NOMO-1 treated with dmso at 0.1 percent for 144 hours (cell line): ENCODE results near the gene TNFRSF21.
"Not testable (repeated sequence)": the region's sequence is repeated elsewhere in the genome, so short reads cannot be mapped to it uniquely, and the experiment has no call there.

Source experiments
- DNase-seq: peaks from one replicate; lab custom pipeline; 2025; ENCODE audit not compliant: unreplicated experiment; lab: John Stamatoyannopoulos, UW

TNFRSF21 gene

DNA sequence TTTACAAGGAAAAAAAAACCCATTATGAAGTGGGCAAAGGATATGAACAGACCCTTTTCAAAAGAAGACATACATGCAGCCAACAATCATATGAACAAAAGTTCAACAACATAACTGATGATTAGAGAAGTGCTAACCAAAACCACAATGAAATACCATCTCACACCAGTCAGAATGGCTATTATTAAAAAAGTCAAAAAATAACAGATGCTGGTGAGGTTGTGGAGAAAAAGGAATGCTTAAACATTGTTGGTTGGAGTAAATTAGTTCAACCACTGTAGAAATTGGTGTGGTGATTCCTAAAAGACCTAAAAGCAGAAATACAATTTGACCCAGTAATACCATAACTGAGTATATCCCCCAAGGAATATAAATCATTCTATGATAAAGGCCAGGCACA is 86.5 kb downstream of the TNFRSF21 start:
- not testable (repeated sequence) for DNase-seq

- DNase-seq: no peak
Observed at GRCh38 chr6:47221565-47221964, 88.1 kb downstream of the TNFRSF21 start.

- DNase-seq: no peak
Observed at GRCh38 chr6:47209632-47210031, 100.1 kb downstream of the TNFRSF21 start.

DNA sequence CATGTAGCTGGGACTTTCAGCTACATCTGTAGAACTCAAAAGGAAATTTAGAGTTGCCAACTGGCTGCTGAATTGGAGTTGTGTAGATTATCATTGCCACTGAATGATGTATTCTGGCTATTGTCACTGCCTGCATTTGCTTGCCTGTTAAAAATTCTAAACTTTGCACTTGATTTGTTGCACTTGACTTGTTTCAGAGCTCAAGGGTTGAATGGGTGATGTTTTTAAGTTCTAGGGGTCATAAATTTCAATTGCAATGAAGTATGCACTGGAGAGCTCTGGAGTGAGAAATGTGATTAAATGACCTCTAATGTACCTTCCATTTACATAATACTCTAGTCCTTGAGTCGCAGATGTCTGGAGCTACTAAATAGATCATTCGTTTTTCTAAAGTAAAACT is 102.4 kb downstream of the TNFRSF21 start:
- DNase-seq: no peak

- no peak for DNase-seq
Observed at GRCh38 chr6:47206626-47207025, 103.1 kb downstream of the TNFRSF21 start.

- DNase-seq: no peak
Observed at GRCh38 chr6:47203938-47204611, 105.6 kb downstream of the TNFRSF21 start.

- peak; percentile 17 for DNase-seq
Observed at GRCh38 chr6:47203266-47203937, 106.3 kb downstream of the TNFRSF21 start.

DNA sequence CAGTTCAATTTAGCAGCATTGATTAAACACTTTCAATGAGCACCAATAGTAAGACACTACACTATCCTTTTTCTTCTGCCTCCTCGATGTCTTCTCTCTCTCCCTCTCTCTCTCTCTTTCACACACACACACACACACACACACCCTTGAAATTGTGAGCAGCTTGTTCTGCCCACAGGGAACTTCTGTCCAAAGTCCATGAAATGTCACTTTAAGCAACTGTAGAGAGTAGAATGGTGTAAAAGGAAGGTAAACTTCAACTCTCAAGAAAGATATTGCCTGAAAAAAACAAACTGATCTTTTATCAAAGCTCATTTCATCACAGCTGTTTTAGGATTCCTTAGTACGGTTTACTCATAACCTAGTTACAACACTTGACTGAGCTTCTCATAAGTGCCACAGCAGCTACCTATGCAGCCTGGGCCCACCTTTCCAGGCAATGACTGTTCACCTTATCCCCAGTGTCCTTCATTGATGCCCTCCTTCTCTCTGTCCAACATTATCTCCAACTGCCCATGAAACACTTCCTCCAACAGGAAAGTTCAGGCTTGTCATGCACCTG is 107.0 kb downstream of the TNFRSF21 start:
- no peak for DNase-seq

- no peak for DNase-seq
Observed at GRCh38 chr6:47200536-47201334, 109.0 kb downstream of the TNFRSF21 start.

DNA sequence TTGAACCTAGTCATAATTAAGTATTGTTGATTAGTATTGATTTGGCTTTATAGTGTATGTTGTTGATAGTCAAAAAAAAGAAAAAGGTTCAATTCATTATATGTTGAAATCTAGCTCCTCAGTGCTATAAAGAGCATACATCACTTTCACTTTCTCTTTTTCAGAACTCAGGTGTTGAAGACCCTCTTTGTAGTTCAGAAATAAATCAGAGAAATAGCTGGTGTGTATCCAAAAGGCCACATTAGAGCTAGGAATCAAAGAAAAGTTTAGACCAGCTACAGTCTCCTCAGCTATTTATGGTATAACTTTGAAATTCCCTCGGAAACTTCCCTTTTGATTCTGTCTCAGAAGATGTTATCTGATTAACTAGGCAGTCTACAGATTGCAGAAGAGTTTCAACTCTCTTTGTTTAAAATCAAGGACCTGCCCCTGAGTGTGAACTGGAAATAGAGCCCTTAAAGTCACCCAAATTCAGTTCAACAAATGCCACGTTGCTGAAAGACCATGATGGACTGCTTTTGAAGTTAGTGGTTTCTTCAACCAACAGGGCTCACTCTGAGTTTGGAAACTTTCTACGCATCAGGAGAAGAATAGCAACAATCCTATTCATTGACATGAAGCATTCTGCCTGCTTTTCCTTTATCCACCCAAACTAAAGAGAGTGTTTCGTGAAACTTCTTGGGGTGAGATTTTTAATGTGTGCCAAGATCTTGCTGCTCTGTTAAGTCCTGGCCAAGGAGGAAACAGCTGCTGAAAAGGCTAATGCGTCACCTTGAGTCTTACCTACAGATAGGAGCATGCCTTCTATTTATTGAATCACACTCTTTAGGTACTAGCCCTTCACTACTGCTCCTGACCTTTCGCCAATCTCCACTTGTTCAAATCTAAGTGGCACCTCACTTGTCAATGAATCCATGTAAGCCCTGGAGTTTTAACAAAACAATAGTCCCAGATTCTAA is 111.7 kb downstream of the TNFRSF21 start:
- DNase-seq: no peak

DNA sequence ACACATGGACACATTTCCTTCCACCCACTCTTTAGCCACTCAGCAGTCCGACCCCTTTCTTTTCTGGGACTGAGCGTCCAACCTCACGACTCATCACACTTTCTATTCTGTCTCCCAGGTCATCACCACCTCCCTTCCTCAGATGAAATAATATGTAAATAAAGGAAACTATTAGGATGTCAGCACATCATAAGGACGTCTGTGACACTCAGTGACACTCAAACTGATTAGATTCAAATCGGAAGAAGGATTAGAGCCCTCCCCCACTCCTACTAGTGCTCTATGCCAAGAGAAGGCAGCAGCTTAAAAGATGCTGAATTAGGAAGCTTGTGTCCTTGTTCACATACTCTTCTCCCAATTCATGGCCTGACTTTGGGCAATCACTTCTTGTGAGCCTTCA is 113.6 kb downstream of the TNFRSF21 start:
- no peak for DNase-seq

DNA sequence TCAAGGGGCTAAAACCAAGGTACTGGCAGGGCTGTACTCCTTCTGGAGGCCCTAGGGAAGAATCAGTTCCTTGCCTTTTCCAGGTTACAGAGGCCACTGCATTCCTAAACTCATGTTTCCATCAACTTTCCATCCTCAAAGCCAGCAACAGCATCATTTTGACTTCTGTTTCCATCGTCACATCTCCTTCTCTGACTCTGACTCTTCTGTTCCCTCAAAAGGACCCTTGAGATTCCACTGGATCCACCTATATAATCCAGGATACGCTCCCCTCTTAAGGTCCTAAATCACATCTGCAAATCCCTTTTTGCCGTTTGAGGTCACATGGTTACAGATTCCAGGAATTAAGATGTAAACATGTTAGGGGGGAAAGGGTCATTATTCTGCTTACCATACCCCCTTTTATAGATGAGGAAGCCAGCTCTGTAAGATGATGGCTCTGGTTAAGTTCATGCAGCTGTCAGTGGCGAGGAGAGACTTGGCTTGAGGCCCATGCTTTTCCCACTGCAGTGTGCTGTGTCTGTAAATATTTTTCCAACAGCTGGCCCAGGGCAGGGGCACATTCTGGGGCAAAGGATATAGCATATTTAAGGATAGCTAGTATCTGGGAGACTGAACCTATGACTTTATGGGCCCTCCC is 114.6 kb downstream of the TNFRSF21 start:
- no peak for DNase-seq

DNA sequence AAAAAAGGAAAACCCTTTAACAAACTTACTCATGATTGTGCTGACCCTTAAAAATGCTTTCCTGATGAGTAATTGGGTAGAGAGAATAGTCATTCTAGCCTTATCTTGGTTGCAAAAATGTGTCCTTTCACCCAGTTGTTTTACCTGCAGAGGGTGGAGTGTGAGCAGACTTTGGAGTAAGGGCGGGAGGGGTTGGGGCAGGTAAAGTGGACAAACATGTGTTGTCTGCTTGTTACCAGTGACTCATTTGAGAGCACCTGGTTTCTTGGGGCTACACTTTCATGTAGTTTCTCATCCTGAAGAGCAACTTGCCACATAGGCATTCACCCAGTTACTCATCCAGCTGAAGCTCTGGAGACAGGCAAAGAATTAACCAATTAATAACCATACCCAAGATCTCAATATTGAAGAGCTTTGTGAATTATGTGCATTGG is 121.1 kb downstream of the TNFRSF21 start:
- no peak for DNase-seq

DNA sequence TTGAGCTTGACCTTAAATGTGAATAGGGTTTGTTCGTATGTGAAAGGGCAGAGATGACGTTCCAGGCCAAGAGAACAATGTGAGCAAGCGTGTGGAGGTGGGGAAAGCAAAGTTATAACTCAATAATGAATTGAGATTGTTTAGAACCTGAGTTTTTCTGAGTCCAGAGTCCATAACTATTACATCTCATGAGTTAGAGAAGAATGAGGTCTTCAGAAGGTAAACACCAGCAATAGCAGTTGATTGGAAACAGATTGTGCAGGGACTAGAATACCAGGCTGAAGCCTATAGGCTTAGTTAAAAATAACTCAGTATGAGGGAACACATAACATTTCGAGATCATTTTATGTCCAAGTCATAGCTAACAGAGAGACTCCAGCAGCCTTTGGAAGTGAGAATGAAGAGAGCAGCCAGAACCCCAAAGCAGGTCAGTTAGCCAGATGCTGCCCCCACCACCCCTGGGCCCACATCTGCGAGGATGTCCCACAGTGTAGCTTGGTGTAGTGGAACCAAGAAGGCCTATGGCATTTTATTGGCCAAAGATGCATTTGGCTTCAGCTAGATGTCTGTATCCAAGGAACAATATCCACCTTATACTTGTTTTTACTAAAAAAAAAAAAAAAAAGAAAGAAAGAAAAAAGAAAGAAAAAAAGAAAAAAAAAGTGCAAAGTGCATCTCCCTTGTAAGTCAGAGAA is 121.7 kb downstream of the TNFRSF21 start:
- DNase-seq: no peak

DNA sequence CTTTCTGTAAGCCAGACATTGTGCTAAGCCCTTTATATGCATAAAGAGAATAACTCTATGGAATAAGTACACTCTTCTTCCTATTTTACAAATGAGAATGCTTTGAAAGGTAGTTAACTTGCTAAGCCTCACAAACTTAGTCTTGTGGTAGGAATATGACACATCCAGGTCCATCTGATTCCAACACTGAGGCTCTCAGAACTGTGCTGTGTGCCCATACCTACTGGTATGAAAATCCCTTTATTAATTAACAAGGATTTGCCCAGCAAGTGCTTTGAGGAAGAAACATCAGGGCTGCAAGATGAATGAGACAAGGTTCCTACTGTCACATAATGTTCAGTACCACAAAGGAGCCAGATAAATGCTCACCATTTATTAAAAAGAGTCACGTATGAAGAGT is 122.6 kb downstream of the TNFRSF21 start:
- no peak for DNase-seq

DNA sequence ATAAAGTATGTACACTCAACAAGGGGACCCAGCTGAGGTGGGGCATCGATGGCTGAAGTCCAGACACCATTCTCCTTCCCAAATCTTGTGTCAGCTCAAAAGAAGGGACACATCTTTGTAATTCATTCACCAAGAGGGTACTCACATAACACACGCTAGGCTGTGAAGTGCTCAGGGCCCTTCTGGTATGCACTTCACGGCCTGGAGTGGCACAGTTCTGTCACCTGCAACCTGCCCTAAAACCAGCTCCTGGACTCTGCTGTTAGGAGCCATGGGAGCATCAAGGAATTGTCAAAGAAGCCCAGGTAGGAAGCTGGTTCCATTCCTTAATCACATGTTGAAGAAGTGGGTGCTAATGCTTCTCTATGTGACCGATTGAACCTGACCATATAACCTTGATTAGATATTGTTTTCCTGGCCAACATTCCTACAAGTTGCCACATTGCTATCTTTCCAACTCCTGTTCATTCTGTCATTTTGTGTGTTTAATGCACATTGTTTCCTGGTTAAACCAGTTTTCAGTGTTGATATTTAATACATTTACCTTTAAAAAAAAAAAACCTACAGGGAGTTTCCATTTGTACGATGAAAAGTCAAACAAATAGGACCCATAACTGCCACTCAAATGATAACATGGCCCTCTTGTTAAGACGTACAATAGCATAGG is 127.3 kb downstream of the TNFRSF21 start:
- no peak for DNase-seq

DNA sequence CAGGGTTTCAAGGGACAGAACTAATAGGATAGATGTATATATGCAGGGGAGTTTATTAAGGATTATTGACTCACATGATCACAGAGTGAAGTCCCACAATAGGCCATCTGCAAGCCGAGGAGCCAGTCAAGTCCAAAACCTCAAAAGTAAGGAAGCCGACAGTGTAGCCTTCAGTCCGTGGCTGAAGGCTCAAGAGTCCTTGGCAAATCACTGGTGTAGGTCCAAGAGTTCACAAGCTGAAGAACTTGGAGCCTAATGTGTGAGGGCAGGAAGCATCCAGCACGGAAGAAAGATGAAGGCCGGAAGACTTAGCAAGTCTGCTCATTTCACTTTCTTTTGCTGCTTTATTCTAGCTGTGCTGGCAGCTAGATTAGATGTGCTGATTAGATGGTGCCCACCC is 128.0 kb downstream of the TNFRSF21 start:
- DNase-seq: no peak
